GM18858 (cell line): ENCODE results near the gene PLA2G4D.

Source experiments
- ATAC-seq: cut with Tn5 transposase; IDR thresholded peaks from one replicate; pipeline ENCODE4 v1.9.1; 2021; ENCODE audit not compliant: unreplicated experiment

PLA2G4D gene

DNA sequence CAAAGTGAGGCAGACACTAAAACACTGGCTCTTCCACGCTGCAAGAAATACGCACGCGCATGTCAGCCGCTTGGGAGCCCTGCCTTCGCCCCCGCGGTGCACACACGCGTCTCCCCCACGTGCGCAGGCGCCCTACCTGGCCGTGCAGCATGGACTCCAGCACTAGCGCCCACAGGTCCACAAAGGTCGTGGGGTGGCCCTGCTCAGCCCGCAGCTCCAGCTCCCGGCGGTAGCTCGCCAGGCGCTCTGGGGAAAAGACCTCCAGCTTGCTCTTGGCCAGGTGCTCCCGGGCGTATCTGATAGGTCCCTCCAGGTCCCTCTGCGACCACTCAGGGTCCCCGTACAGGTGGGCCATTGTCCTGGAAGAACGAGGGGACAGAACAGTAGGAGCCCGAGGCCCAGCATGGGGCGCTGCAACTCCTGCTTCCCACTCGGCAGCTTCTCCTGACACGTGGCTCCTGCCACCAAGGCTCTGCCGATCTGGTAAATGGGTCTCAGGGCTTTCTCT lies 14.9 kb downstream of the PLA2G4D start:
- no peak for ATAC-seq

GRCh38 chr15:42078903-42079302 lies 15.5 kb downstream of the PLA2G4D start:
- no peak for ATAC-seq

- no peak for ATAC-seq
Observed at GRCh38 chr15:42077689-42078088, 16.7 kb downstream of the PLA2G4D start.

GRCh38 chr15:42073418-42073817 lies 20.9 kb downstream of the PLA2G4D start:
- ATAC-seq, result no peak

- ATAC-seq, result no peak
Observed at GRCh38 chr15:42072141-42072685, 22.1 kb downstream of the PLA2G4D start.

DNA sequence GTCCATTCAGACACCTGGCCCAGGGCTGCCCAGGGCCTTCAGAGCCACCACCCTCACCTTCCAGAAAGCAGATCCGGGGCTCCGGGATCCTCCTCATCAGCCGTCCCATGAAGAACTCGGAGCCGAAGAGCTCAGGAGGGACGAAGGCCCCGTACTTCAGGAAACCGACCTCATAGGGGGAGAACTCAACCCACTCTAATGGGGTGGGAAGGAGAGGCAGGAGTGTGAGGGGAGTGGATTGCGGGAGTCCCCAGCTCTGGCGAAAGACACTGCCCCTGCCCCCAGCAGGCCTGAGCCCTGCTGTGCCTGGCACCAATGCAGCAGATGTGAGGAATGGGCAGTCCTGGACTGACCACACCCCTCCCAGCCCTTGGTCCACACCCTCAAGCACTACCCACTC lies 22.6 kb downstream of the PLA2G4D start:
- no peak for ATAC-seq

- no peak for ATAC-seq
Observed at GRCh38 chr15:42070976-42071350, 23.4 kb downstream of the PLA2G4D start.

- no peak for ATAC-seq
Observed at GRCh38 chr15:42070279-42070975, 23.9 kb downstream of the PLA2G4D start.

DNA sequence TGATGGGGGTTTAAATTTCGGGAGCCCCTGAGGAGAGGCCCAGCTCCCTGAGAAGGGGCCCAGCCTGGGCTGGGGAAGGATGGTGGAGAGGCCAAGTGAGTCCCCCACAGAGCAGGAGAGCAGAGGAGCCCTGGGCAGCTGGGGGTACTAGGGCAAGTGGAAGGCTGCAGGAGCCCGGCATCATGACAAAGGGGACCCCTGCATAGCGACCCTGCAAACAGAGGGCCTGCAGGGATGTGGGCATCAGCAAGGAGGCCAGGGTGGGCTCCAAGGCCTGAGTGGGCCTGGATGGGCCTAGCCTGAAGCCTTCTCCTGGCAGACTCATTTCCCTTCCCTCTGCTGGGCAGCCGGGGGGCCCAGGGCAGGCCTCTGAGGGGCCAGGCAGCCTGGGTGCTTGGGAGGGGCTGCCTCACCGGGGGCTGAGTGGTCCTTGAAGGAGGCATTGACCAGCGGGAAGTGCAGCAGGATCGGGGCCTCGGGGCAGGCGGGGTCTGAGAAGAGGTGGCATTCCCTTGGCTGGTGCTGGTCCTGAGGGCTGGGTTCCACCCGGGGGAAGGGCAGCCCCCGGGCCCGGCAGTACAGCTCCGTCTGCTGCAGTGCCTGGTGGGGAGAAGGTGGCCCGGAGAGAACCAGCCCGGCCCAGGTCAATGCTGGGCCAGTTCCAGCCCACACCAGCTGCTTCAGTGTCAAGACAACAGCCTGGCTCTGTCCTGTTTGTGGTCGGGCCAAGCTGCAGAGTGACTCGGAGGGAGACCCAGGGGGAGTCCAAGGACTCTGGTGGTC lies 24.7 kb downstream of the PLA2G4D start:
- no peak for ATAC-seq

- ATAC-seq, result no peak
Observed at GRCh38 chr15:42069025-42069424, 25.3 kb downstream of the PLA2G4D start.

- ATAC-seq, result no peak
Observed at GRCh38 chr15:42068601-42069000, 25.8 kb downstream of the PLA2G4D start.

DNA sequence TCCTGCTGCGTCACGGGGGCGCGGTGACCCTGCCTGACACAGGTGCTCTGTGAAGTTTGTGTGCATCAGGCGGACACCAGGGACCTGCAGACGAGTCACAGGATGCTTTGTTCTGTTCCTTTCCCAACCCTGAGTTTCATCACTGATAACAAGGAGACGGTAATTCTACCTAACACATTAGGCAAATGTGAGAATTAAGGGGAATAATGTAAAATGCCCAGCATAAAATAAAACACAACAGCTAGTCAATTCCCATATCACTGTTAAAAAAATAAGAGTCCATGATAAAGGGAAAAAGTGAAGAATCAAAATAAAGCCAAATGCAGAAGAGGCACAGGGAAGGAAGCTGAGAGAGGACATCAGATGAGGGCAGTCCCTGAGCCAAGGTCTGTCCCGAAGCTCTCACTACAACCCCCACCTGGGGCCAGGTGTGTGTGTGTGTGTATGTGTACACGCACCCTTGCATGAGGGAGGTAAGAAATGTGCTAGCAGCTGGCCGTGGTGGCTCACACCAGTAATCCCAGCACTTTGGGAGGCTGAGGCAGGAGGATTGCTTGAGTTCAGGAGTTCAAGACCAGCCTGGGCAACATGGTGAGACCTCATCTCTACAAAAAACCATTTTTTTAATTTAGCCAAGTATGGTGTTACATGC lies 27.5 kb downstream of the PLA2G4D start:
- no peak for ATAC-seq

DNA sequence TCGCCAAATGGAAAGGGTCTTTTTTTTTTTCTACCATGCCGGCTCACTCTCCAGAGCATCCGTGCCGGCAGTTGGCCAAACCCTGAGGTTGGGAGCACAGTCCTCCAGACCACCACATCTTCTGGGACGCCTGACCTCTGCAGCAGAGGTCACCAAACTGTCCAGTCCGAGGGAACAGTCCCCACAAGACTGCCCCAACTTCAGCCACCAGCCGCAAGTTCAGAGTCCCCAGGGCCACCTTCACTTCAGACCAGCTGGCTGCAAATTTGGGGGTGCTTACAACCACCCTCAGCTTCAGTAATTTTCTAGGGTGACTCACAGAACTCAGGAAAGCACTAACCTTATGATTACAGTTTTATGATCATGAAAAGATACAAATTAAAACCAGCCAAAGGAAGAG lies 28.9 kb downstream of the PLA2G4D start:
- no peak for ATAC-seq

- ATAC-seq, result no peak
Observed at GRCh38 chr15:42065033-42065432, 29.3 kb downstream of the PLA2G4D start.

GRCh38 chr15:42064271-42064670 lies 30.1 kb downstream of the PLA2G4D start:
- no peak for ATAC-seq

DNA sequence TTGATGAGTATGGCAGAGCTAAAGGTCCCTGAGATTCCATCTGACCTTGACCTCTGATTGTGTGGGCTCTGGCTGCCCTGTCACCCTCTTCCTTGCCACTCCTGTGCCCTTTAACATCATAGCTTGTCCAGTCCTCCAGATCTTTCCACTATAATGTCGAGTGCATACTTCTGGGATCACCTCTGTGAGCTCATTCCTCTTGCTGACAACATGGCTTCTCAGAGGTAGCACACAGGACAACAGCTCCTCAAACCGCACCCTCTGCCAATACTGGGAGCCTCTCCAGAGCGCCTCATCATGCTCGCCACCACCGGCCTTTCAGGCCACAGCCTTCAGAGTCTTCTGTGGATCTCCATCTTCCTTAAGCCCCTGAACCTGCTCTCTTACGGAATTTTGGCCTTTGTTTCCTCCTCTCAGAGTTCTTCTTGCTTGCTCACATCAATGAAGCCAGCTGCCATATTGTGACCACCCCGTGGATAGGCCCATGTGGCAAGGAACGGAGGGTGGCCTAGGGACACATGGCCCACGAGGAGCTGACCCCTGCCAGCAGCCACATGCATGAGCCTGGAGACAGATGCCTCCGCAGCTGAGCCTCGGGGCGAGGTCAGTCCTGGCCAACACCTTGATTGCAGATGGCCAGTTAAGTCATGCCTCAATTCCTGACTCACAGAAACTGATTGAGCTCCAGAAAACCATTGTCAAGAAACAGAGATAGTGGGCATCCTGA lies 31.1 kb downstream of the PLA2G4D start:
- ATAC-seq, result no peak

GRCh38 chr15:42062284-42062806 lies 32.0 kb downstream of the PLA2G4D start:
- no peak for ATAC-seq

DNA sequence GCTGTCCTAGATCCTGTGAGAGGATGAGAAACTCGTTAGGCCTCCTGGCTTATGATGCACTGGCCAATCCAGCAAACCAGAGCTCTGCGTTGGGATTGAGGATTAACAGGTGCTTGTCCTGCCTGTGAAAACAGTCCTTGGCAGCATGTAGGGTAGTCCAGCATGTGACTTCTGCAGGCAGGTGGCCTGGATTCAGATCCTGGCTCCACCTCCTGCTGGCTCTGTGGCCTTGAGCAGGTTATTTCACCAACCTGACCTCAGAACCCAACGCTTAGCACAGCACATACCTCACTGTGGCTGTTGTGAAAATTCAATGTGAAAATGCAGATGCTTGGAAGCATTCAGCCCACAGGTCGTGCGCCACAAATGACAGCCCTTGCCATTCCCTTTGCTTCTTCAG lies 33.6 kb downstream of the PLA2G4D start:
- no peak for ATAC-seq

DNA sequence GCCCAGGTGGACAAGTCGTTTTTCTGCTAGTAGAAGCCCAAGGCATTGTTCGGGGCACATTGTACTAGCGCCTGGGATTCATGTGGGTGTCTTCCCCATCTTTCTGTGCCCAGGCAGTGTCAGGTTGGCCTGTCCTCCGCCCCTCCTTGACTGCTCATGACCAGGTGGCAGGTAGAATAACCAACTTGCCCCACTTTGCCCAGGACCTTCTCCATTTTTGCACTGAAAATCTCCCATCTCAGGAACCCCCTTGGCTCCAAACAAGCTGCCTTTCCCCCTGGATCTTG lies 33.9 kb downstream of the PLA2G4D start:
- ATAC-seq, result no peak

DNA sequence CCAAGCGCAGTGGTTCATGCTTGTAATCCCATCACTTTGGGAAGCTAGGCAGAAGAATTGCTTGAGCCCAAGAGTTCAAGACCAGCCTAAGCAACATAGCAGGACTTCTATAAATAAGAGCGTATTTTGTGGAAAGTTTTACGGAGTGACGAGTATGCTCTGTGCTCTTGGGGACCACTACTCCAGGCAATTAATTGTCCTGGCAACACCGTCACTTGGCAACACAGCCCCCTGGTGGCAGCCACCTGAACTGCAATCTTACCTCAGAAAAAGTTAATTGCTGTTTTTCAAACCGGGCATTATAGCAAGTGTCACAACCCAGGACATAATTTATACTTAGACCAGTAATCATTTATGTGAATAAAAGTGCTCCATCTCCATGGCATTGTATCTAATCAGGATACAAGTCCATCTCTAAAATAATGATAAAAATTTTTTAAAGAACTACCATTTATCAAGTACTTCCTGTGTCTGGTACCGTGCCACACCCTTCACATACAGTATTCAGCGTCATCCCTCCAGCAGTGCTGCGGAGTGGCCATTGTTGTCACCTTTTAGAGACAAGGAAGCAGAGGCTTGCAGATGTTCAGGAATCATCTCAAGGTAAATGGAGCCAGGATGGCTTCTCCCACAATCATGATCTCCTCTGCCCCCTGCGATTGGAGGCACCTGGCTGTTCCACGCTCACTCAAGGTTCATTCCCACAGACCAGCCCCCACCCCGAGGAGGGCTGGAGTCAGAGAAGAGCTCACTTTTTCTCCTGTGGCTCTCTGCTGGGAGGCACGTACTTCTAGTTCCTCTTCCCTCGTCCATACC lies 34.5 kb downstream of the PLA2G4D start:
- ATAC-seq, result no peak
